ENCODE data around the gene CEP126. TPM values are rescaled to one million over a fixed set of nuclear protein-coding genes. Genes with fewer than 3 reads are reported as not detected.

CEP126 gene
- total RNA-seq, 1 donor from 2014 or later: 9.6 TPM

DNA sequence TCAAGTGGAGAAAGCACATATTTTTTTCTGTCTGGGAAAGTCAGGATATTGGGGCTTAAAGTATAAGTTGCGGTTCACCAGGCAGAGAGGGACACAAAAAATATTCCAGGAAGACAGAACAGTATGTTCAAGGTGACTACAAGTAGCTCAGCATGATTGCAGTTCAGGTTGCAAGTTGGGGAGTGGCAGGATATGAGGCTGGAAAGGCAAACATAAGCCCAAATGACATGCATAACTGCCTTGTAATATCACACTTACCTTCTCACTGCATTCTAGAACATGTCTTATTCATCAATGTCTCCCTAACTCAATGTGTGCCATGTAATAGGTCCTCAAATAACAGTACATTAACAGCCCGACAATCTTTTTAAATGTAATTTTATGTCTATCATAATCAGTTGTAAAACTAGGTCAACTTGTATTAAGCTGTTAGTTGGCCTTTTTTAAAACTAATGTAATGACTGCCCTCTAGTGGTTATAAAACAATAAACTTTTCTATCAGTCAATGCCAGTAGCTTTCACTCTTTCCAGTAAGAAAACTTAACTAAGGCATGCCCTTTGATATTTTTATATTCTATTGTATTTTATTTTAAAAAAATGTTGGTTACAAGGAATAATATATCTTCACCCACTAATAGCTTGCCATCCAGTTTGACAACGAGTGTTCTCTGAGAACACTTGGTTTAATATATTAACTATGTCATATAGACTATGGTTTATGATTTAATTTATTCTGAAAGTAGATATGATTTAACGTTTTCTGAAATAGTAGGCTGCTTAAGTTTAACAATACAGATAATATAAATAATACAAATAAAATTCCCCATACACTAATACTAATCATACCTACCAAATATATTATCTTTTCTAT lies 93.0 kb downstream of the CEP126 start:
- no peaks in the 10 kb centered on the region for H3K27me3 Mint-ChIP-seq (ENCODE audit: unreplicated experiment)
- H3K4me3 Mint-ChIP-seq (ENCODE audit: unreplicated experiment): no peak overlapping the region
- TF ChIP-seq, protein P1, sequence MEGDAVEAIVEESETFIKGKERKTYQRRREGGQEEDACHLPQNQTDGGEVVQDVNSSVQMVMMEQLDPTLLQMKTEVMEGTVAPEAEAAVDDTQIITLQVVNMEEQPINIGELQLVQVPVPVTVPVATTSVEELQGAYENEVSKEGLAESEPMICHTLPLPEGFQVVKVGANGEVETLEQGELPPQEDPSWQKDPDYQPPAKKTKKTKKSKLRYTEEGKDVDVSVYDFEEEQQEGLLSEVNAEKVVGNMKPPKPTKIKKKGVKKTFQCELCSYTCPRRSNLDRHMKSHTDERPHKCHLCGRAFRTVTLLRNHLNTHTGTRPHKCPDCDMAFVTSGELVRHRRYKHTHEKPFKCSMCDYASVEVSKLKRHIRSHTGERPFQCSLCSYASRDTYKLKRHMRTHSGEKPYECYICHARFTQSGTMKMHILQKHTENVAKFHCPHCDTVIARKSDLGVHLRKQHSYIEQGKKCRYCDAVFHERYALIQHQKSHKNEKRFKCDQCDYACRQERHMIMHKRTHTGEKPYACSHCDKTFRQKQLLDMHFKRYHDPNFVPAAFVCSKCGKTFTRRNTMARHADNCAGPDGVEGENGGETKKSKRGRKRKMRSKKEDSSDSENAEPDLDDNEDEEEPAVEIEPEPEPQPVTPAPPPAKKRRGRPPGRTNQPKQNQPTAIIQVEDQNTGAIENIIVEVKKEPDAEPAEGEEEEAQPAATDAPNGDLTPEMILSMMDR (IDR thresholded peaks at IDR 0.05): peak; percentile 67
- no peaks in the 10 kb centered on the region for H3K36me3 Mint-ChIP-seq (ENCODE audit: unreplicated experiment)
- peak overlapping the region; percentile 19 for H3K27ac Mint-ChIP-seq (ENCODE audit: unreplicated experiment)
- H3K4me1 Mint-ChIP-seq (ENCODE audit: unreplicated experiment): peaks cover 35% of the 10 kb centered on the region
- no peaks in the 10 kb centered on the region for H3K9me3 Mint-ChIP-seq (ENCODE audit: unreplicated experiment)
- DNase-seq (ENCODE audit: extremely low spot score, unreplicated experiment): no peak

DNA sequence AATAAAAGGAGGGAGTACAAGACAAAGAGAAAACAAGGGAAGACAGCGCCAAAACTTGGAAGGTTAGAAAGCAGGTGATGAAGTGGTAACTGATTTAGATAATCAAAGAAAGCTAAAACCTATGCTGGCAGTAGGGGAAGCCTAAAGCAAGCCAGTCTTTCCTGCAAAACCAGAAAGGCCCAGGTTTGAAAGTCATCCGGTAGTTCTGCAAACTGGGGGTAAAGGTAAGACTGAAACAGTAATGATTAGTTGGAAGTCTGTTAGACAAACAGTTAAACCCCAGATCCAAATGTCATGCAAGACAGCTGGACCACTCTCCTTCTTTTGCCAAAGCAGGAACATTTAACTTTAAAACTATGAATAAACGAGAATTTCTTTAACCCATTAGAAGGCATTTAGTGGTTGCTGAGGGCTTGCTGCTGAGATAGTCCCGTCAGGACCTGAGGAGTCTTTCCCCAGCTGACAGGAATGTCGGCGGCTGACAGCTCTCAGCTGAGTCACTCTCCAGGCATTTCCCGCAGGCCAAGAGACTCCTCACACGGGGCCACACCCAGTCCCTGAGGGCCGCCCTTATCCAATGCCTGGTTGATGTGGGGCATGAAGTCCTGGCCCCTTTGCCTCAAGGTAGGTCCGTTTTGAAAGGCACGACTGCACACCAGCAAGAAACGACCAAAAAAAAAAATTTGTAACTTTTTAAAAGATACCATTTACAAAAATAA lies 96.1 kb downstream of the CEP126 start:
- TF ChIP-seq, protein P1 (IDR thresholded peaks at IDR 0.05): no peak
- no peaks in the 10 kb centered on the region for H3K36me3 Mint-ChIP-seq (ENCODE audit: unreplicated experiment)
- H3K27ac Mint-ChIP-seq (ENCODE audit: unreplicated experiment): peak overlapping the region; percentile 80
- peak overlapping the region; percentile 26 for H3K4me3 Mint-ChIP-seq (ENCODE audit: unreplicated experiment)
- DNase-seq (ENCODE audit: extremely low spot score, unreplicated experiment): peak; percentile 92
- no peaks in the 10 kb centered on the region for H3K9me3 Mint-ChIP-seq (ENCODE audit: unreplicated experiment)
- peaks cover 35% of the 10 kb centered on the region for H3K4me1 Mint-ChIP-seq (ENCODE audit: unreplicated experiment)
- H3K27me3 Mint-ChIP-seq (ENCODE audit: unreplicated experiment): no peaks in the 10 kb centered on the region

DNA sequence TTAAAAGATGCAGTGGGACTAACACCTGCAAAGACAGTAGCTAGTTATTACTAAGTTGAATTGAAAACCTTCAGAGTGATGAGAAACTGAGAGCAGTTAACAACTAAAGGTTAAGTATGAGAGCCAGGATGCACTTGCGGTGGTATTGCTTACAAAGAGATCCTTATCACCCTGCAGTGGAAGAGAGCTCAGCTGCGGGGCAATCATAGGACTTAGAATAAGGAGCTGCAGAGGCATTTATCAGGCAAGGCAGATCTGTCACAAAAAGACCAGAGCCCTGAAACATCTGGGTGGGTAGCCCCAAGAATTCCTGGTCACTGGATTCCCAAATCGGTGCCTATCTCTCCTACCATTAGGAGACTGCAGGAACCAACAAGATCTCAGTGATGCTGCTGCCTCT lies 98.1 kb downstream of the CEP126 start:
- Mint-ChIP-seq H3K27ac (ENCODE audit: unreplicated experiment) (no peak overlapping the region), H3K36me3 (ENCODE audit: unreplicated experiment) (no peaks in the 10 kb centered on the region), H3K4me3 (ENCODE audit: unreplicated experiment) (no peak overlapping the region), H3K4me1 (ENCODE audit: unreplicated experiment) (peaks cover 26% of the 10 kb centered on the region), H3K9me3 (ENCODE audit: unreplicated experiment) (no peaks in the 10 kb centered on the region), H3K27me3 (ENCODE audit: unreplicated experiment) (no peaks in the 10 kb centered on the region)
- no peak for DNase-seq (ENCODE audit: extremely low spot score, unreplicated experiment)
- TF ChIP-seq, protein P1 (IDR thresholded peaks at IDR 0.05): no peak

DNA sequence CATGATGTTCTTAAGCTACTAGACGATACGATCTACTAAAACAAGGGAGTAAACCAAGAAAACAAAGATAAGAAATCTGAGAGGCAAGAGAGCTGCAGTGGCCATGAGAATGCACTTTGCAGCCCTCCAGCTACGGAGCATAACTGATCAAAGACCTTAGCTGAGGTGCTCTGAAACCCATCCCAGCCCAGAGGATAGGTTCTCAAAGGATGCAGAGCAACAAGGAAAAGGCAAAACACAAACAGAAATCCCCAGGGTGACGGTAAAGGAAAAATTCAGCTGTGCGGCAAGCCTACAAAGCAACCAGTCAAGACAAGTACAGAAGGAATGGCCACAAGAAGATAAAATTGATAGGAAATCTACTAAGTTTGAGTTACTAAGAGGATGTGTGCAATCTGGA lies 99.9 kb downstream of the CEP126 start:
- H3K4me3 Mint-ChIP-seq (ENCODE audit: unreplicated experiment): no peak overlapping the region
- TF ChIP-seq, protein P1 (IDR thresholded peaks at IDR 0.05): no peak
- no peaks in the 10 kb centered on the region for H3K36me3 Mint-ChIP-seq (ENCODE audit: unreplicated experiment)
- no peak overlapping the region for H3K27ac Mint-ChIP-seq (ENCODE audit: unreplicated experiment)
- no peaks in the 10 kb centered on the region for H3K9me3 Mint-ChIP-seq (ENCODE audit: unreplicated experiment)
- H3K4me1 Mint-ChIP-seq (ENCODE audit: unreplicated experiment): peaks cover 23% of the 10 kb centered on the region
- DNase-seq (ENCODE audit: extremely low spot score, unreplicated experiment): no peak
- no peaks in the 10 kb centered on the region for H3K27me3 Mint-ChIP-seq (ENCODE audit: unreplicated experiment)

DNA sequence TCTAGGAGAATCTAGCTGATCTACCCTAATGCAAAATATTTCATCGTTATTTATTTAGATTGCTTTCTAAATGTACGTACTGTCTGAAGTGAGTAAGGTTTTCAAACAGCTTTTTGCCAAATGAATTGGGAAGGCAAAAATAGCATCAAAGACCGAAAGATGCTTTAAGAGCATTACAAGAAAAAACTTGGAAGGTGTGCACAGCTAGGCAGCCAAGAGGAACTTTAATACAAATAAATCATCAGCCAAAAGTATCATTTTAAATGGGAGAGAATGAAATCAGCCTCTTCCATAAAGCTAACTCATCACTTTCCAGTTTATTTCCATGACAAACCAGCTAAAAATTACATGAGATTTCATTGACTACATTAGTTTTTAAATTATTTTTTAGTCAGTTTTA lies 102.2 kb downstream of the CEP126 start:
- peaks cover 3% of the 10 kb centered on the region for H3K4me1 Mint-ChIP-seq (ENCODE audit: unreplicated experiment)
- no peaks in the 10 kb centered on the region for H3K9me3 Mint-ChIP-seq (ENCODE audit: unreplicated experiment)
- no peaks in the 10 kb centered on the region for H3K27me3 Mint-ChIP-seq (ENCODE audit: unreplicated experiment)
- TF ChIP-seq, protein P1 (IDR thresholded peaks at IDR 0.05): no peak
- H3K36me3 Mint-ChIP-seq (ENCODE audit: unreplicated experiment): no peaks in the 10 kb centered on the region
- H3K4me3 Mint-ChIP-seq (ENCODE audit: unreplicated experiment): no peak overlapping the region
- H3K27ac Mint-ChIP-seq (ENCODE audit: unreplicated experiment): no peak overlapping the region
- DNase-seq (ENCODE audit: extremely low spot score, unreplicated experiment): no peak
